H1 (cell line): ENCODE measurements around the gene ABHD14A.

ENCODE experiments used
- BCL11A ChIP-seq, 2 experiments: IDR thresholded peaks; one replicate each; pipeline ENCODE4 v1.6.1; 2011; ENCODE audit warnings: low read depth in 2 of 2, low read length in 2 of 2, mild to moderate bottlenecking in 2 of 2
- CREB1 ChIP-seq: IDR thresholded peaks from 2 replicates; pipeline ENCODE4 v1.6.1; 2012; ENCODE audit warnings: inconsistent platforms
- KDM4A ChIP-seq: IDR thresholded peaks from one replicate; pipeline ENCODE4 v1.7.1; 2012; ENCODE audit warnings: low read depth, mild to moderate bottlenecking, moderate library complexity, low read length, inconsistent platforms; ENCODE audit not compliant: severe bottlenecking
- PHF8 ChIP-seq: fragments of 200-600 bp; sonication (generic); conservative IDR thresholded peaks from 2 replicates; pipeline ENCODE4 v1.7.1; 2012; ENCODE audit warnings: low read depth, mild to moderate bottlenecking, inconsistent platforms, low read length, moderate library complexity
- POLR2A ChIP-seq, 2 experiments: IDR thresholded peaks; 1 replicate in 1 of 2; 2 replicates in 1 of 2; pipeline ENCODE4 v1.6.1; 2011; ENCODE audit warnings: low read depth in 2 of 2, low read length in 2 of 2, mild to moderate bottlenecking in 2 of 2; ENCODE audit errors: control extremely low read depth in 1 of 2
- TF ChIP-seq, protein P1 (sequence below): IDR thresholded peaks from 2 replicates; pipeline ENCODE4 v1.6.1; 2011; ENCODE audit warnings: low read length, improper control_type of control experiment
- TF ChIP-seq, protein P2 (sequence below), 3 experiments: IDR thresholded peaks; 1 replicate in 2 of 3; 2 replicates in 1 of 3; pipeline versions ENCODE4 v1.5.1 to v1.6.1; 2011; ENCODE audit warnings: low read length in 3 of 3, mild to moderate bottlenecking in 3 of 3, inconsistent platforms in 2 of 3, low read depth in 1 of 3, moderate library complexity in 1 of 3; ENCODE audit not compliant: insufficient read depth in 1 of 3; ENCODE audit errors: control extremely low read depth in 1 of 3
- TF ChIP-seq, protein P3 (sequence below): IDR thresholded peaks from 2 replicates; pipeline ENCODE4 v1.6.1; 2012; ENCODE audit warnings: inconsistent platforms

GRCh38 chr3:51948016-51948580 lies 26.8 kb upstream of the ABHD14A start:
- TF ChIP-seq, protein P1, sequence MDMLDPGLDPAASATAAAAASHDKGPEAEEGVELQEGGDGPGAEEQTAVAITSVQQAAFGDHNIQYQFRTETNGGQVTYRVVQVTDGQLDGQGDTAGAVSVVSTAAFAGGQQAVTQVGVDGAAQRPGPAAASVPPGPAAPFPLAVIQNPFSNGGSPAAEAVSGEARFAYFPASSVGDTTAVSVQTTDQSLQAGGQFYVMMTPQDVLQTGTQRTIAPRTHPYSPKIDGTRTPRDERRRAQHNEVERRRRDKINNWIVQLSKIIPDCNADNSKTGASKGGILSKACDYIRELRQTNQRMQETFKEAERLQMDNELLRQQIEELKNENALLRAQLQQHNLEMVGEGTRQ: no peak
- TF ChIP-seq KDM4A (no peak), POLR2A (IDR thresholded peaks at IDR 0.05; ENCODE audit: control extremely low read depth in 1 of 2, low read depth in 2 of 2, low read length in 2 of 2) (no peak), CREB1 (no peak), BCL11A (IDR thresholded peaks at IDR 0.05; ENCODE audit: low read depth in 2 of 2, low read length in 2 of 2) (no peak), PHF8 (no peak)
- TF ChIP-seq, protein P2, sequence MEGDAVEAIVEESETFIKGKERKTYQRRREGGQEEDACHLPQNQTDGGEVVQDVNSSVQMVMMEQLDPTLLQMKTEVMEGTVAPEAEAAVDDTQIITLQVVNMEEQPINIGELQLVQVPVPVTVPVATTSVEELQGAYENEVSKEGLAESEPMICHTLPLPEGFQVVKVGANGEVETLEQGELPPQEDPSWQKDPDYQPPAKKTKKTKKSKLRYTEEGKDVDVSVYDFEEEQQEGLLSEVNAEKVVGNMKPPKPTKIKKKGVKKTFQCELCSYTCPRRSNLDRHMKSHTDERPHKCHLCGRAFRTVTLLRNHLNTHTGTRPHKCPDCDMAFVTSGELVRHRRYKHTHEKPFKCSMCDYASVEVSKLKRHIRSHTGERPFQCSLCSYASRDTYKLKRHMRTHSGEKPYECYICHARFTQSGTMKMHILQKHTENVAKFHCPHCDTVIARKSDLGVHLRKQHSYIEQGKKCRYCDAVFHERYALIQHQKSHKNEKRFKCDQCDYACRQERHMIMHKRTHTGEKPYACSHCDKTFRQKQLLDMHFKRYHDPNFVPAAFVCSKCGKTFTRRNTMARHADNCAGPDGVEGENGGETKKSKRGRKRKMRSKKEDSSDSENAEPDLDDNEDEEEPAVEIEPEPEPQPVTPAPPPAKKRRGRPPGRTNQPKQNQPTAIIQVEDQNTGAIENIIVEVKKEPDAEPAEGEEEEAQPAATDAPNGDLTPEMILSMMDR (IDR thresholded peaks at IDR 0.05; ENCODE audit: control extremely low read depth in 1 of 3, insufficient read depth in 1 of 3, low read depth in 1 of 3, low read length in 3 of 3): no peak
- TF ChIP-seq, protein P3, sequence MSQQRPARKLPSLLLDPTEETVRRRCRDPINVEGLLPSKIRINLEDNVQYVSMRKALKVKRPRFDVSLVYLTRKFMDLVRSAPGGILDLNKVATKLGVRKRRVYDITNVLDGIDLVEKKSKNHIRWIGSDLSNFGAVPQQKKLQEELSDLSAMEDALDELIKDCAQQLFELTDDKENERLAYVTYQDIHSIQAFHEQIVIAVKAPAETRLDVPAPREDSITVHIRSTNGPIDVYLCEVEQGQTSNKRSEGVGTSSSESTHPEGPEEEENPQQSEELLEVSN: no peak
